DMS53 treated with DMSO at 0.1 percent for 48 hours (cell line): ENCODE measurements around the gene KMT2B.

Source experiments
- DNase-seq: peaks from one replicate; lab custom pipeline; 2025; ENCODE audit not compliant: unreplicated experiment; lab: John Stamatoyannopoulos, UW

Gene KMT2B

DNA sequence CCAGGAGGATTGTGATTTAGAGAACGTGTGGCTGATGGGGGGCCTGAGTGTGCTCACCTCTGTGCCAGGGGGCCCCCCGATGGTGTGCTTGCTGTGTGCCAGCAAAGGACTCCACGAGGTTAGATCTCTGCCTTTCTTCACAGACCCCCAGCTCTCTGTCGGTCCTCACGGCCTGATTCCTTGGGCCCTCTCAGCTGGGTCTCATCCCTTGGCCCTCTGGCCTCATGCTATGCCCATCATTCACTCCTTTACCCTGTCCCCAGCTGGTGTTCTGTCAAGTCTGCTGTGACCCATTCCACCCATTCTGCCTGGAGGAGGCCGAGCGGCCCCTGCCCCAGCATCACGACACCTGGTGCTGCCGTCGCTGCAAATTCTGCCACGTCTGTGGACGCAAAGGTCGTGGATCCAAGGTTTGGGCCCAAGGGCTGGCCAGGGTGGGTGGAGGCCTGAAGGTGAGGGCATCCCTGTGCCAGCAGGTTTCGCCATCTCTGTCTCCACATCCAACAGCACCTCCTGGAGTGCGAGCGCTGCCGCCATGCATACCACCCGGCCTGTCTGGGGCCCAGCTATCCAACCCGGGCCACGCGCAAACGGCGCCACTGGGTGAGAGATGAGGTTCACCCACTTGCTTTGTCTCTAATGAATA, 7.5 kb downstream of the KMT2B start:
- no peak for DNase-seq

DNA sequence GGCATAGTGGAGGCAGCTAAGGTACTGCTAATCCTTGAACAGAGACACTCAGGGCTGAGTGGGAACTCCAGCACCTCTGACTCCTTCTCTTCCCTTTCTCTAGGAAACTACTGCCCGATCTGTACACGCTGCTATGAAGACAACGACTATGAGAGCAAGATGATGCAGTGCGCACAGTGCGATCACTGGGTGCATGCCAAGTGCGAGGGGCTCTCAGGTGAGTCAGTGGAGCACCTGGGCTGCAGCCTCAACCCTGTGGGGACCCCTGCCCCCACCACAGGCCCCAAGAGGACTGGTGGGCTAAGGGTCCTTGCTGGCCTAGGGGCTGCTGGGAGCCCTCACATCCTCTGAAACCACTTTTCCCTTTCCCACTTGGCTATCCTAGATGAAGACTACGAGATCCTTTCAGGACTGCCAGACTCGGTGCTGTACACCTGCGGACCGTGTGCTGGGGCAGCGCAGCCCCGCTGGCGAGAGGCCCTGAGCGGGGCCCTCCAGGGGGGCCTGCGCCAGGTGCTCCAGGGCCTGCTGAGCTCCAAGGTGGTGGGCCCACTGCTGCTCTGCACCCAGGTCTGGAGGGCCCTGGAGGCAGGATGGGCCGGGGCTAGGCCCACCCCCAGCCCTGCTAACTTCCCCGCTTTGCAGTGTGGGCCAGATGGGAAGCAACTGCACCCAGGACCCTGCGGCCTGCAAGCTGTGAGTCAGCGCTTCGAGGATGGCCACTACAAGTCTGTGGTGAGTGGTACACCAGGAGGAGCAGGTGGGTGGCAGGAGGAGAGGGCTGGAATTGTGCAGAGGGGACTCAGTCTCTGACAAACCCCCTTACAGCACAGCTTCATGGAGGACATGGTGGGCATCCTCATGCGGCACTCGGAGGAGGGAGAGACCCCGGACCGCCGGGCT, 9.5 kb downstream of the KMT2B start:
- no peak for DNase-seq

DNA sequence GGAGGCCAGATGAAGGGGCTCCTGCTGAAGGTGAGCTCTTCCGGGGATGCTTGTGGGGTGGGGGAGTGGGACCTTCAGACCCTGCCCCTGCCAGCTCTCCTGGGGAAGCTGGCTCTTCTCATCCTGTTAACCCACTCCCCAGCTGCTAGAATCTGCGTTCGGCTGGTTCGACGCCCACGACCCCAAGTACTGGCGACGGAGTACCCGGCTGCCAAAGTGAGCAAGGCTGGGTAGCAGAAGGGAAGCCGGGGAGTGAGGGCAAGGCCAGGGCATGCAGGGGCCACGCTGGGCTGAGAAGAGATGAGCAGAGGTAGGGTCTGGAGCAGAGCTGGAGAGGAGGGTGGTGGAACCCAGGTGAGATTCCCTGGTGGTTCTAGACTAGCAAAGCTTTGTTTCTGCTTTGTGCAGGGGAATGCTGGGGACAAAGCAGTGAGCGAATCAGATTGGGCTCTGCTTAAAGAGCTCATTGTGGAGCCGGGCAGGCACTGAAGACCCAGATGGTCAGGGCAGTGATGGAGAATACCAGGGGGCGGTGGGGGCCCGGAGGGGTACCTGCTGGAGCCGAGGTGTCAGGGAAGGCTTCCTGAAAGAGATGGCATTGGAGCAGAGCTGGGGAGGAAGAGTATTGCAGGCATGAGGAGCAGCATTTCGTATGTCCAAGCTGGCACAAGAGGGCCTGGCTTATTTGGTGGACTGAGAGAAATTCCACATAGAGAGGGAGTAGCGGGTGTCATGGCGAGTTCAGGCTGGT, 10.3 kb downstream of the KMT2B start:
- DNase-seq: no peak

DNA sequence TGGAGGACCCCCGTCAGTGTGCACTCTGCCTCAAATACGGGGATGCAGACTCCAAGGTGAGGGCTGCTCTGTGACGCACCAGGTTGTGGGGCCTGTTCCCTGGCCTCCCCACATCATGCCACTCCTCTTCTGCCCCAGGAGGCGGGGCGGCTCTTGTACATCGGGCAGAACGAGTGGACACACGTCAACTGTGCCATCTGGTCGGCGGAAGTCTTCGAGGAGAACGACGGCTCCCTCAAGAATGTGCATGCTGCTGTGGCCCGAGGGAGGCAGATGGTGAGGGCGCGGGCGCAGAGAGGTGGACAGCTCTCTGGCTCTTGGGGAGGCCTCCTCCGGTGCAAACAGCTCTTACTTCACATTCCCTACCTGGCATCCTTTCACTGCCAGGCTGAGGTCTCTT, 11.2 kb downstream of the KMT2B start:
- no peak for DNase-seq

DNA sequence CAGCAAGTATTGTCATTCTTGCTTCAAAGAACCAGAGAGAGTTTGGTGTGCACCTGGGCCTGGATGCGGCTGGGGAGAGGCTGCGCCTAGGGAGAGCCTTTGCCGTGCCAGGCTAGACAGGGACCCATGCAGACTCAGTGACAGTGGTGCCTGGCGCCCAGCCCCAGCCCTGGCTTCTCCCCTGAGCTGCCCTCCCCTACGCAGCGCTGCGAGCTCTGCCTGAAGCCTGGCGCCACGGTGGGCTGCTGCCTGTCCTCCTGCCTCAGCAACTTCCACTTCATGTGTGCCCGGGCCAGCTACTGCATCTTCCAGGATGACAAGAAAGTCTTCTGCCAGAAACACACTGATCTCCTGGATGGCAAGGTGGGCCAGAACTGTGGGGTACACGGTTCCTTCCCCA, 12.0 kb downstream of the KMT2B start:
- no peak for DNase-seq

DNA sequence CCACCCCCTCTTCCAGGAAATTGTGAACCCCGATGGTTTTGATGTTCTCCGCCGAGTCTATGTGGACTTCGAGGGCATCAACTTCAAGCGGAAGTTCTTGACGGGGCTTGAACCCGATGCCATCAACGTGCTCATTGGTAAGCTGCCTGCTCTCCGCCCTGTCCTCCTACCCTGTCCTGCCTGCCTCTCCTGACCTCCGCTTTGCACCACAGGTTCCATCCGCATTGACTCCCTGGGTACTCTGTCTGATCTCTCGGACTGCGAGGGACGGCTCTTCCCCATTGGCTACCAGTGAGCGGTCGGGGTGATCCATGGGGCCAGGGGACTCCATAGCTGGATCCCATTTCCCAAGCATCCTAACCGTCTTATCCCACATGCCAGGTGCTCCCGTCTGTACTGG, 12.5 kb downstream of the KMT2B start:
- DNase-seq: no peak

DNA sequence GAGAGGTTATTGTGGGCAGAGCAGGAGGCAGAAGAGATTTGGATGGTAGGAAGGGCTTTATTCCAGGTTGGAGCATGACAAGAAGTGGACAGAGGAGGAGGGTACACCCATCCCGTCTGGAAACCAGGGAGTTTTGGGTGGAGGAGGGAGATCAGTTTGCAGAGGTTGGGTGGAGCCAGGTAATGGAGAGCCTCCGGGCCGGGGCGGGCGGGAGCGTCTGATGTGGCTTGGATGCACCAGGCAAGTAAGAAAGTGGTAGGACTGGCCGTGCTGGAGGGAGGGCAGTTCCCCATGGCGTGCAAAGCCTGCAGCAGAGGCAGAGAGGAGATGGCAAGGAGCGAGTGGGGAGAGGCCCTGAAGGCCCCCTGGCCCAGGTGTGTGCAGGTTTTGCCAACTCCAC, 13.6 kb downstream of the KMT2B start:
- DNase-seq: no peak

DNA sequence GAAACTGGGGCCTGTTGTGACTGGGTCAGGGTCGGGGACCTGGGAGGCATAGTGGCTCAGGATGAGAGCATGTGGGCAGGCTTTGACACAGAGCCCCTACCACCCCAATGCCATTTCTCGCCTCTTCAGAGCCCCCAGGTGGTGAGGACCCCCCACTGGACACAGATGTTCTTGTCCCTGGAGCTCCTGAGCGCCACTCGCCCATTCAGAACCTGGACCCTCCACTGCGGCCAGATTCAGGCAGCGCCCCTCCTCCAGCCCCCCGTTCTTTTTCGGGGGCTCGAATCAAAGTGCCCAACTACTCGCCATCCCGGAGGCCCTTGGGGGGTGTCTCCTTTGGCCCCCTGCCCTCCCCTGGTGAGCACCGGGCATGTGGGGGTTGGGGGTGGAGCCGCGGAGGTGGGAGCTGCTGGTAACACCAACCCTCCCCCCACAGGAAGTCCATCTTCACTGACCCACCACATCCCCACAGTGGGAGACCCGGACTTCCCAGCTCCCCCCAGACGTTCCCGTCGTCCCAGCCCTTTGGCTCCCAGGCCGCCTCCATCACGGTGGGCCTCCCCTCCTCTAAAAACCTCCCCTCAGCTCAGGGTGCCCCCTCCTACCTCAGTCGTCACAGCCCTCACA, 14.1 kb downstream of the KMT2B start:
- DNase-seq: no peak

DNA sequence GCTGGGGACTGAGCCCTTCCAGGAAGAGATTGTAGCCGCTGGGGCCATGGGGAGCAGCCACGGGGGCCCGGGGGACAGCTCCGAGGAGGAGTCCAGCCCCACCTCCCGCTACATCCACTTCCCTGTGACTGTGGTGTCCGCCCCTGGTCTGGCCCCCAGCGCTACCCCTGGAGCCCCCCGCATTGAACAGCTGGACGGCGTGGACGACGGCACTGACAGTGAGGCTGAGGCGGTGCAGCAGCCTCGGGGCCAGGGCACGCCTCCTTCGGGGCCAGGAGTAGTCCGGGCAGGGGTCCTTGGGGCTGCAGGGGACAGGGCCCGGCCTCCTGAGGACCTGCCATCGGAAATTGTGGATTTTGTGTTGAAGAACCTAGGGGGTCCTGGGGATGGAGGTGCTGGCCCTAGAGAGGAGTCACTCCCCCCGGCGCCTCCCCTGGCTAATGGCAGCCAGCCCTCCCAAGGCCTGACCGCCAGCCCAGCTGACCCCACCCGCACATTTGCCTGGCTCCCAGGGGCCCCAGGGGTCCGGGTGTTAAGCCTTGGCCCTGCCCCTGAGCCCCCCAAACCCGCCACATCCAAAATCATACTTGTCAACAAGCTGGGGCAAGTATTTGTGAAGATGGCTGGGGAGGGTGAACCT, 14.9 kb downstream of the KMT2B start:
- no peak for DNase-seq

DNA sequence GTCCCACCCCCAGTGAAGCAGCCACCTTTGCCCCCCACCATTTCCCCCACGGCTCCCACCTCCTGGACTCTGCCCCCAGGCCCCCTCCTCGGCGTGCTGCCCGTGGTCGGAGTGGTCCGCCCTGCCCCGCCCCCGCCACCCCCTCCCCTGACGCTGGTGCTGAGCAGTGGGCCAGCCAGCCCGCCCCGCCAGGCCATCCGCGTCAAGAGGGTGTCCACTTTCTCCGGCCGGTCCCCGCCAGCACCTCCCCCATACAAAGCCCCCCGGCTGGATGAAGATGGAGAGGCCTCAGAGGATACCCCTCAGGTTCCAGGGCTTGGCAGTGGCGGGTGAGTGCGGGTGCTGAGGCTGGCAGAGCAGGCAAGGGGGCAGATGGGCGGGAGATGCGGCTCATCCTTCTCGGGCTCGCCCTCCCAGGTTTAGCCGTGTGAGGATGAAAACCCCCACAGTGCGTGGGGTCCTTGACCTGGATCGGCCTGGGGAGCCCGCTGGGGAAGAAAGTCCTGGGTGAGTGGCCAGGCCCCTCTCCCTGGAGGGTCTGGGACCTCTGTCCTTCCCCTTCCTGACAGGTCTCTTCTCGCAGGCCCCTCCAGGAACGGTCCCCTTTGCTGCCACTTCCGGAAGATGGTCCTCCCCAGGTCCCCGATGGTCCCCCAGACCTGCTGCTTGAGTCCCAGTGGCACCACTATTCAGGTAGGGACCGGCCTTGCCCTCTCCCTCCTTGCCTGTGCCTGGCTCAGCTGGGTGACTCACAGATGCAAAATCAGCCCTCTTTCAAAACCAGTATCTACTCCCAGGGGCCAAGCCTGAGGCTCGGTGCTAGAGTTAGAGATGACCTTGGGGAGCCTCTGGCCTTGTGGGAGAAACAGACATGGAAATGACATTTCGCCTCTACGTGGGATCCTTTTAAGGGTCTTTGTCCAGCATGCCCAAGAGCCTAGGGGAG, 15.7 kb downstream of the KMT2B start:
- DNase-seq: no peak

DNA sequence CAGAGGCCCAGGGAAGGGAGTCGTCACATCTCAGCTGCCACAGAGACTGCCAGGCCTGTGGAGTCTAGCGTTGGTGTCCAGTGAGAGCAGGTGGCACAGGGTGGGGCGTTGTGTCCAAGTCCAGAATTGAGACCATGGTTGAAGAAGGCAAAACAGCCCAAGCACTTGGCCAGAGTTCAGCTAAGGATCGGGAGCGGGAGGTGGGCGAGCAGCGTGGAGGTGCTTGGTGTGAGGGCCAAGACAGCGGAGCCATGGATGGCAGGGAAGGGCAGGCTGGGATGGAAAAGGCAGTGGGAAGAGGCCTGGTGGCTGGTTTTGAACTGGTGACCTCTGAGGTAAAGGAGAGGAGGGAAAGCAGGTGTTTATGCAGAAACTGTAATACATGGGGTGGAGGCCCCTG, 16.5 kb downstream of the KMT2B start:
- no peak for DNase-seq

DNA sequence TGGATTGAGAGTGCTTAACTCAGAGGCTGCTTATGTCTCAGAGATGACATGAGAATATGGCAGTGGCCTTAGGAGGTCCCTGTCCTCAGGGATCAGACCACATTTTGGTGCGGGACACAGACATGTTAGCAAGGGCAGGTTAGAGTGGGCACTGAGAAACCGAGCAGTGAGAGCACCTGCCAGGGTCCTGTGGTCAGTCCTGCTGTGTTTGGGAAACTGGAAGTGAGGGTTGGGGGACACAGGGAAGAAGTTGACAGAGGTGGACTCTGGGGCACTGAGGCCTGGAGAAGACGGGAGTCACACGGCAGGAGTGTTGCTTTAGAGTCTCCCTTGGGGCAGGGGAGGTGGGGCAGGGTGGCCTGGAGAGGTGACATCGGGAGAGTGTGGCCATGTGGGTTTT, 17.1 kb downstream of the KMT2B start:
- DNase-seq: no peak

DNA sequence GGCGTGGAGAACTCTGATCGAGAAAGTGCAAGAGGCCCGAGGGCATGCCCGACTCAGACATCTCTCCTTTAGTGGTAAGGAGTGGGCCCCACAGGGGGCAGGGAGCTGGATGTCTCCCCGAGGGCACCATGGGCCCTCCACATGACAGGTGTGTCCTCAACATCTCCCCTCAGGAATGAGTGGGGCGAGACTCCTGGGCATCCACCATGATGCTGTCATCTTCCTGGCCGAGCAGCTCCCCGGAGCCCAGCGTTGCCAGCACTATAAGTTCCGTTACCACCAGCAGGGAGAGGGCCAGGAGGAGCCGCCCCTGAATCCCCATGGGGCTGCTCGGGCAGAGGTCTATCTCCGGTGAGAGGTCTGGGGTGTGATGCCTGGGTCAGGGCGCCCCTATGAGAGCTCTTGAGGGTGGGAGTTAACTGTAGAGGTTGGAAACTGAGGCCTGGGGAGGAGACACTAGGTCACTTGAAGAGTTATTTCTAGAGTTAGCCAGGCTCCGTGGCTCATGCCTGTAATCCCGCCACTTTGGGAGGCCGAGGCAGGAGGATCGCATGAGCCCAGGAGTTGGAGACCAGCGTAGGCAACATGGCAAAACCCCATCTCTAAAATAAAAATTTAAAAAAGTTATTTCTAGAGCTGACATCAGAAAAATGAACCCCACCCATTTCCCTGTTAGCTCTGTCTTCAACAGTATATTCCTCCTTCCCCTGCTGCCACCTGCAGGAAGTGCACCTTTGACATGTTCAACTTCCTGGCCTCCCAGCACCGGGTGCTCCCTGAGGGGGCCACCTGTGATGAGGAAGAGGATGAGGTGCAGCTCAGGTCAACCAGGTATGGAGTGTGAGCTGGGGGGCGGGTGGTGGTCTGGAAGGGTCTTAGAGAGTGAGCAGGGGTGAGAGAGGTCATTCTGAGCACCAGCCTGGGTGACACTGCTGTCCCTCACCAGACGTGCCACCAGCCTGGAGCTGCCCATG, 19.4 kb downstream of the KMT2B start:
- DNase-seq: no peak

DNA sequence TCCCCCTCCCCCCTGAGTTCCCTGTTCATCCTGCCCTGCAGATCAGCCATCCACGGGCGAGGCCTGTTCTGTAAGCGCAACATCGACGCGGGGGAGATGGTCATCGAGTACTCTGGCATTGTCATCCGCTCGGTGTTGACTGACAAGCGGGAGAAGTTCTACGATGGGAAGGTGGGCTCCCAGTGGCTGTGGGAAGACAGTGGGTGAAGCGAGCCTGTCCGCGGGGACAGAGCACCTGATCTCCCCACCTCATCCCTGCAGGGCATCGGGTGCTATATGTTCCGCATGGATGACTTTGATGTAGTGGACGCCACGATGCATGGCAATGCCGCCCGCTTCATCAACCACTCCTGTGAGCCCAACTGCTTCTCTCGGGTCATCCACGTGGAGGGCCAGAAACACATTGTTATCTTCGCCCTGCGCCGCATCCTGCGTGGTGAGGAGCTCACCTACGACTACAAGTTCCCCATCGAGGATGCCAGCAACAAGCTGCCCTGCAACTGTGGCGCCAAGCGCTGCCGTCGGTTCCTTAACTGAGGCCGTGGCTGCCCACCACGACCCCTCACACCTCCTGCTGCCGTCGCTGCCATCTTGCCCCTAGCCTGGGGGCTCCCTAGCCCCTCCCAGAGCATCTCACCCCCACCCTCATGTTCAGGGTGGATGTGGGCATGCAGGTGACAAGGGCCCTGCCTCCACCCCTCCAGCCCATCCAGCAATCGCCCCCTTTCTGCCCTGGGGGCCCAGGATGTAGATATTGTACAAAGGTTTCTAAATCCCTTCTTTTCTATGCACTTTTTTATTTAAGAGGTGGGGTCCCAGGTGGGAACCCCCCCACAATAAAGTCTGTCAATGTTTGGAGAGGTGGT, 20.5 kb downstream of the KMT2B start:
- no peak for DNase-seq

DNA sequence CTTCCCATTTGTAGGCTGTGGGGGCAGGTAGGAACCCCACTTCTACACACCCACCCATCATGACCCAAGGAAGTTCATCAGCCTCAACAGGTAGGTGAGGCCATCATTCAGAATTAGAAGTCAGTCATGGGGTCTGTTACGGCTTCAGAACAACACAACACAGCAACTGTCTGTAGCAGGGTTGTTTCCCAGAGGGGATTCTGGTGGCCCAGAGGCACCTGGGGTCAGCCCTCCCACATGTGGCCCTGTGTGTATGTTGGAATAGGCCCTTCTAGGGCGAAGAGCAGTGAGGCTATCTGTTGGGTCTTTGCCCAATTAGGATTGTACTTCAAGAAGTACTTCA, 21.1 kb downstream of the KMT2B start:
- no peak for DNase-seq

DNA sequence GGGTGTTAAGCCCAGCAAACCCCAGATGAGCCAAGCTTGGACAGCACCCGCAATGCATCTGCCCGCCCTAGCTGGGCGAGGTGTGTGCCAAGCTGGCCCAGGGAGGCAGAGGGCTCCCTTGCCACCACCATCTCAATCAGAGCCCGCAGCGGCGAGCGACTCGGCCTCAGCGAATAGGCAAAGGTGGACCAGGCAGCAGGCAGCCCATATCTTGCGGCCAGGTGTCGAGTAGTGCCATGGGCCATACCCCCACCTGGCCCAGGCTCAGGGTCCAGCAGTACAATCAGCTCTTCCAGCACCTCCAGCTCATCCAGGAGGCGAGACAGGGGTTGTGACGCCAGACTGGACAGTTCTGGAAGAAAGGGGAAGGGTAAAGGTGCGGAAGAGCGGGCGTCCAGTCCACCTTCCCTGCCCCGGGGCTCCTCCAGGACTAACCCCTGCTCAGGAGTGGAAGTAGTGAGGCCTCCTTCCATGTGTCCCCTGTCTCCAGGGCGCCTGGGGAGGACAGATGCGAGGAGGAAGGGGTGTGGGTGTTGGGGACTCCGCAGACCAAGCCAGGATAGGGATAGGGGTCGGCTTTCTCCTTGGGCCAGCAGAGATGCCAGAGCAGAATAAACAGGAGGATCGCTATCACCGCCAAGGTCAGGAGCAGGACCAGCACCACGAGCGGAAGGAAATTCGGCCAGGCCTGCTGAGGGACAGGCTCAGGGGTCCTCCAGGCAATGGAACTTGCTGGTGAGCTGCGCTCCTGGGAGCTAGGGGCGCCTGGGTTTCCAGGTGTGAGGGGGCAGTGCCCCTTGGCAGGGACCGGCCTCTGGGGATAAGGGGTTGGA, 21.7 kb downstream of the KMT2B start:
- DNase-seq: no peak

DNA sequence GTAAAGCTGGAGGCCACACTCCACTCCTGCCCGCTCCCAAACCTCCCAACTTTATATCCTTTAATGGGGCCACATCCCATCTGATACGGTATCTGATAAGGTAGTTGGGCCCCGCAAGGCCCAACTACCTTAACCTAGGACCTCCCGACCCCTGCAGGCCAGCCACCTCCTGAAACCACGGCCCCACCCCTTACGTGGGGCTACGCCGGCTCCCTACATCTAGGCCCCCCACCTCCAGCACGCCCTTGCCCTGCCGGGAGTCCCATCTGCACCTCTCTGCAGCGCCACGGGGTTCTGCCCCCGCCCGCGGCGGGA, 22.3 kb downstream of the KMT2B start:
- no peak for DNase-seq
